ENCODE results near the gene ESRRG.

- TF ChIP-seq POLR2A (IDR thresholded peaks at IDR 0.05) = no peak
- no peak for TF ChIP-seq CTCF (IDR thresholded peaks at IDR 0.05)
These were observed 190.9 kb downstream of the ESRRG start for GRCh38 chr1:216532251-216532798.
